Measurements from ENCODE around the gene CYP27B1.
A peak's percentile ranks its signal among the peaks of the same experiment; 100 is the strongest.

CYP27B1 gene

GRCh38 chr12:57765698-57766463 lies 997 bp downstream of the CYP27B1 start:
- DNase-seq (ENCODE audit: low read depth in 3 of 3) = no peak

GRCh38 chr12:57765003-57765697 lies 1.7 kb downstream of the CYP27B1 start:
- no peak for DNase-seq (ENCODE audit: low read depth in 3 of 3)

DNA sequence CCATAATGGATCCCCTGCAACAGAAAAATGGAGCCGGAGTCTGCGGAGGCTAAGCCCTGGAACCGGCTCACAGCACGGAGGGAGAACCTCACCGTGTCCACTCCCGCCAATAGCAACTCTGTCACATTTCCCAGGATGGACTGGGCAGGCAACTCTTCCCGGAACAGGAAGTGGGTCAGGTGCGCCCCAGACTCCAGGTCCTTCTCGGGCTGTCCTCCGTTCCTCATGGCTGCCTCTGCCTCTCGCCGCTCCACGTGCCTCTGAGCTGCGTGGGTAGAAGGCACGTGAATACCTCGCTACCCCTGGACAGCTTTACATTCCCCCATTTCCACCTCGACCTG lies 2.2 kb downstream of the CYP27B1 start:
- DNase-seq (ENCODE audit: low read depth in 3 of 3) = no peak

DNA sequence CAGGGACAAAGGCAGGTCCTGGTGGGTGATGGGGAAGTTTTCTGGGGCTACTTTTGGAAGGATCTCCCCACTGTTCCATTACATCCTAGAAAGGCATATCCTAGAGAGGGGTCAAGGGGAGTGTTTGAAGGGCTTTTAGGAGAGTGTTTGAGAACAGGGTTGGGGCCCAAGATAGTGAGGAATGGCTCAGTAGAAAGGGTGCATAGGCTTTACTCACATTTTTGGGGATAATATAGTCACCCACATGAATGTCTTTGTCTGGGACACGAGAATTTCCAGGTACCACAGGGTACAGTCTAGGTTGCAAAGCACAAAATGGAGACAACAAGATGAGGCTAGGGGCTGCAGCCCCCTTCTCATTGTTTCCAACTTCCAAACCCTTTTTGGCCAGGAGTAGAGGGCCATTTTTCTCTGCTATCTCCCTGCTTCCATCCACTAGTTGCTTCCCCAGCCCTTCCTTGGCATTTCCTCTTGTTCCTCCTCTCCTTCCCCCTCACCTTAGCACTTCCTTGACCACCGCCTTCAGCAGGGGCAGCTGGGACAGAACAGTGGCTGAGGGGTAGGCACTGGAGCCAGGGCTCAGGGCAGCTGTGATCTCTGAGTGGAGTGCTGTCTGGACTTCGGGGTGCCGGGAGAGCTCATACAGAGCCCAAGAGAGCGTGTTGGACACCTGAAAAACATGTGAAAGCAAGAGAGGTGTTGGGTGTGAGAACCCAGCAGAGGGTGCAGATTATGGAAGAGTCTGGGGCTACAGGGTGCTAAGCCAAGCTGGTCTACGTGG lies 2.8 kb downstream of the CYP27B1 start:
- no peak for DNase-seq (ENCODE audit: low read depth in 3 of 3)

DNA sequence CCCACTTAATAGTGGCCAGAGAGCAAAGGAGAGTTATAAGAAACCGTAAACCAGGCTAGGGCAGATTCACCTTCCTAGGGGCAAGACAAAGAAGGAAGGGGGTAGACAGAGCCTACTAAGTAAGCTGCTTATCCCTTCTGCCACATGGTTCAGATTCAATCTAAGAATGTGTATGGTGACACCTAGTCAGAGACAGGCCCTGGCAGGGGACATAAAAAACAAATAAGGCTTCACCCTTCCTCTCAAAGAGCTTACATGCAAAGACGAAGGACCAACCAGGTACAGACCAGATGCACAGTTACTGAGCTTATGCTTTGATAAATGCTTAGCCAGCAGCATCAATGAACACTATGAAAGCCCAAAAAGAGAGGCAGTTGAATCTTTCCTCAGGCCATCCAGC lies 4.4 kb downstream of the CYP27B1 start:
- DNase-seq (ENCODE audit: low read depth in 3 of 3) = no peak

DNA sequence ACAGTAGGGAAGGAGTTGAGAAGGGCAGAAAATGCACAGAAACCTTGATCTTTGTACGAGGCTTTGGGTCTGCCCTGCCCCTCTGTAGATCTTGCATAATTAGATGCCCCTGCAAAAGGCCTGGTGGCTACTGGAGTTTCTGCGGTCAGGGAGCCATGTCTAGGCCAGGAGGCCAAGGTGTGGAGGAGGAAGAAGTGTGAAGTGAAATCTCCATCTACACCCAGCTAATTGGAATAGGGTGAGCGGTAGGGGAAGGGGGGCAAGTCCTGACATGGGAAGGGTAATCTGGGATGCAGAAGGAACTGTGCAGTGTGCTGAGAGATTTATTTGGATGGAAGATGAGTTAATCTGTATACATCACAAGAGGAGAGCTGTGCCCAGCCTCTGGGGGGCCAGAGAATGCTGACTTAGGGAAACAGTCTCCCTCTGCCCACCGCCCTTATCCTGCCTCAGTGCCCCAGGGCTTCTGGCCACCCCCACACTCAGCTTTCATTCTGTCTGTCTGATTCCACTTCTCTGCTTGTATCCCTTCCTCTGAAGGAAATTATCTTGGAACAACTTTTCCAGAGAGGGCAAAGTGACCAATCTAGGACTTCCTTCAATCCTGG lies 5.4 kb downstream of the CYP27B1 start:
- no peak for DNase-seq (ENCODE audit: low read depth in 3 of 3)

DNA sequence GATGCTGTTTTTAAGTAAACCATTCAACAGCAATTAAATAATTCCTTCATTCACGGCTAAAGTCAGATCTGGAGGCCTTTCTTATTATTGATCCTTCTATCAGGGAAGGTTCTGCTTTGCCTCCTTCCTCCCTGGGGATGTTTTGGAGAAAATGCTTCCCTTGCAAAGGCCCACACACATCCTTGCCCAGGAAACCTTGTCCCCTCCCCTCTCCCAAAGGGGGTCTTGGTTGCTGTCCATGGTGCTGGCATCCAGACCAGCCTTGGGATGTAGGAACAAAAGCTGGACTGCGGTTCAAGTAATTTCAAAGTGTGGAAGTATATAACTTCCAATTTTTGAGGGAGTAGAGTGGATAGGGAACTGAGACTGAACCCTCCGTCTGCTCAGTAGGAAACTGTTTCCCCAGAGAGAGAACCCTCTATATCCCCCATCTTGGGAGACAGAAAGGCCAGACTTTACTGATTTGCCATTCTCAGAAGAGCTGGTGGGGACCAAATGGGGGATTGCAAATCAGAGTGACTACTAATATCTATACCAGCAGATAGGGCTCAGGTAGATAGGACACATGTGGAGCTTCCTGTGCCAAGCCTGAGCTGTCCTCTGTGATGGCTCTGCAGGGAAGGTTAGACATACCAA lies 6.4 kb downstream of the CYP27B1 start:
- DNase-seq (ENCODE audit: low read depth in 3 of 3) = no peak

- no peak for DNase-seq (ENCODE audit: low read depth in 3 of 3)
Measured at GRCh38 chr12:57759360-57759980, 7.4 kb downstream of the CYP27B1 start.

- DNase-seq (ENCODE audit: low read depth in 3 of 3) = no peak
Measured at GRCh38 chr12:57758552-57759359, 8.1 kb downstream of the CYP27B1 start.

DNA sequence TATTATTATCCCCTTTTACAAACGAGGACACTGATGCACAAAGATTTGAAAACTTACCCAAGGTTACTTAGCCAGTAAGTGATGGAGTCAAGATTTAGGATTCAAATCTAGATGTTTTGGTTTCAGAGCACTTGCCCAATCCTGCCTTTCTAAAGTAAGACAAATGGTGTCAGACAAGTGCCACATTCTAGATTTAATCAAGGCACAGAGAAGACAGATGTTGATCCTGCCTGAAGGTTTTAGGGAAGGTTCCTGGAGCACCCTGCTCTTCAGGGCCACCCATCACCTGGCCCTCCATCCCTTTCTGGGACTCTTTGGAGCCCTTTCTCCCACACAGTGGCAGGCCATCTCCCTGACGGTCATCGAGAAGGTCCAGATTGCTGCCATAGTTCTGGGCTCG lies 9.1 kb downstream of the CYP27B1 start:
- DNase-seq (ENCODE audit: low read depth in 3 of 3) = no peak

- DNase-seq (ENCODE audit: low read depth in 3 of 3) = peak in 1 of 3 experiments; percentile 55
Measured at GRCh38 chr12:57756406-57757341, 10.2 kb downstream of the CYP27B1 start.

GRCh38 chr12:57755454-57756372 lies 11.2 kb downstream of the CYP27B1 start:
- DNase-seq (ENCODE audit: low read depth in 3 of 3) = no peak

DNA sequence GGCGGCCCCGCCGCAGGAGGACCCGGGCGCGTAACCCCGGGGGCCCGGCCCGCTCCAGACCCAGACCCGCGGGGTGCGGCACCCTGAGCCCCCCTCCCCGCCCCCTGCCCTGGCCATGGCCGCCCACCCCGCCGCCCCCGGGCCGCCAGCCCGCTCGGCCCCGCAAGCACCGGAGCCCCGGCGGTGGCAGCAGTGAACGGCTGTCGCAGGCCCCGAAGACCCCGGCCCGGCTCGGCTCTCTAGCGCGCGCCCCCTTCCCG lies 11.8 kb downstream of the CYP27B1 start:
- DNase-seq (ENCODE audit: low read depth in 3 of 3) = no peak

DNA sequence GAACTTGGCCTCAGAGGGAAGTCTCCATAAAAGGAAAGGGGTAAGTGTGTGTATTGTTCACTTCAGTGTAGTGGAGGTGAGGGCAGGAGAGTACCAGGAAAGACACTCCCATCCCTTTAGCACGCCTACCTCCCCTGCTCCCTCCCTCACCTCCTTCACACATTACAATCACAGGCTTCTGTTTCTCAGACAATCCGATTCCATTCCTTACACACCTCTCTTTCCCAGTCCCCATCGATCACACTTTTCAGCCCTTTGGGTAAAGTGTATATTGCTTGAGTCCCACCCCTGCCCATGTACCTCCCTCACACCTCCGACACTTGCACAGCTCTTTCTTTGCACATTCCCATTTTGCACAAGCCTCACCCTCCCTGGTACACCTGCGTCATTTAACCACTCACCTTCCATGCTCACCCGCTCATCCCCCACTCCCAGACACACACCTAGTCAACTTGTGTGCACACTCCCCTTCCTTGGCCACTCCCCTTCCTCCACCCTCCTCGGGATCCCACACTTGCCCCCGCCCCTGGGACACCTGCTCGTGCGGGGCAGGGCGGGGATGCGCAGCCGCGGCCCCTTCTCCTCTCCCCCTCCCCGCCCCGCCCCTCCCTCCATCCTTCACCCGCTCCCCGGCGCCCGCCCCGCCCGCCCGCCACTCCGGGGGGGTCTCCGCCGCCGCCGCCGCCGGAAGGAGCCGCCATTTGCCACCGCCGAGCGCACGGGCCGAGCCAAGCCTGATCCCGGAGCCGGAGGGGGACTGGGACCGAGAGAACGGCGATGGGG lies 12.3 kb downstream of the CYP27B1 start, which contains the start of gene MARCHF9:
Gene MARCHF9, plus strand, starts transcription at position 693 of the 783 bp plus-strand sequence. CDS start 426 bp downstream, outside the sequence.
- DNase-seq (ENCODE audit: low read depth in 3 of 3) = peak; percentile 66 to 77 (median 75)

GRCh38 chr12:57753756-57754337 lies 13.0 kb downstream of the CYP27B1 start:
- DNase-seq (ENCODE audit: low read depth in 3 of 3) = no peak

DNA sequence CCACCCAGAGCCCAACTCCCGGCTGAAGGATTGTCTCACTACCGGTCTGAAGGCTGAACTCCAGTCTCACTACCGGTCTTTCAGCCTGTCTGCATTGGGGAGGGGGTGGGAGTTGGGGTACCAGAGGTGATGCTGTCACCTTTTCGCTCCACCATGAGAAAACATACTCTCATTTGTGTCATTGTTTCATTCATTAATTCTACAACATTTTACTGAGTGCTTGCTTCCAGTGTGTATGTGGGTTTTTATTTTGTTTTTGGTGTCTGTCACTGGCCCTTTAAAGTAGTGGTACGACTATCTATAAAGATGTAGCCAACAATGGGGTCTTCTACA lies 14.2 kb downstream of the CYP27B1 start:
- DNase-seq (ENCODE audit: low read depth in 3 of 3) = no peak
